Colon (tissue), 2 donors: Measurements from ENCODE around the gene ABHD12B.

ENCODE experiments used
- FAIRE-seq: peaks from 2 replicates; lab custom pipeline; 2012; peaks lifted over from hg19 to GRCh38; lab: Jason Lieb, UNC
- donor health status: control.
- donor health status: control.

Gene ABHD12B

DNA sequence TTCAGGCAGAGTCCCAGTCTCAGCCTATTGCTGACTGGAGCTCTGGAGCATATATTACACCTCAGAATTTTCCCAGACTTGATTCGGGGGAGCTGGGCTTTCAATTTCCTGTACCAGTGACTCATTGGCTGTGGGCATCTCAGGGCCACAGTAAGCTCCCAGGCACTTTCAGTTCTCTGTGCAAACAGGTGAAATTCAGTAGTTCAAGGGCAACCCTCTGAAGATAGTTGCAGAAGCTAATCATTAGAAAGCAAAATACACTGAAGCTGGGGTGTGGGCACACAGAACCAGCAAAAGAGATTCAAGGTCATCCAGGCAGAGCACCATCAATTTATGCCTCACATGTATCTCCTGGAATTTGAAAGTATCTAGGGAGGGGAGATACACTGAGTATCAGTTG is 32.8 kb upstream of the ABHD12B start:
- no peak for FAIRE-seq

DNA sequence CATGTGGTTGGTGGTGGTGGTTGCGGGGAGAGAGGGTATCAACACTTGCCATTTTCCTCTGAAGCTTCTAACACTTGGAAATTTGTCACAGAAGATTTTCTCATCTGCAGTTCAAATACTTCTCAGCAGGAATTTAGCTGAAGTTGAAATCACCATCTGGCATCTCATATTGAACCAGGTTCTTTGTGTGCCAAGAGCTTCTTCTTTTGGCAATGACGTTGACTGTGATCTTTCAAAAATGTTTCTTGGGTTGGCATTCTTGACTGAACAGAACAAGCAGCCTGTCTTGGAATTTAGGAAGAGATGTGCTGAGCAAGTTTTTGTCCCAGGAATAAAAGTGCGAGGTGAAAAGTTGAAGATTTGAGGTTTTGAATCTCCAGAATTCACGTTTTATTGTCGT is 32.2 kb upstream of the ABHD12B start:
- no peak for FAIRE-seq

- FAIRE-seq, result no peak
These were observed 27.5 kb upstream of the ABHD12B start for GRCh38 chr14:50844391-50844790.

GRCh38 chr14:50845166-50845565 is 26.7 kb upstream of the ABHD12B start:
- FAIRE-seq, result no peak

DNA sequence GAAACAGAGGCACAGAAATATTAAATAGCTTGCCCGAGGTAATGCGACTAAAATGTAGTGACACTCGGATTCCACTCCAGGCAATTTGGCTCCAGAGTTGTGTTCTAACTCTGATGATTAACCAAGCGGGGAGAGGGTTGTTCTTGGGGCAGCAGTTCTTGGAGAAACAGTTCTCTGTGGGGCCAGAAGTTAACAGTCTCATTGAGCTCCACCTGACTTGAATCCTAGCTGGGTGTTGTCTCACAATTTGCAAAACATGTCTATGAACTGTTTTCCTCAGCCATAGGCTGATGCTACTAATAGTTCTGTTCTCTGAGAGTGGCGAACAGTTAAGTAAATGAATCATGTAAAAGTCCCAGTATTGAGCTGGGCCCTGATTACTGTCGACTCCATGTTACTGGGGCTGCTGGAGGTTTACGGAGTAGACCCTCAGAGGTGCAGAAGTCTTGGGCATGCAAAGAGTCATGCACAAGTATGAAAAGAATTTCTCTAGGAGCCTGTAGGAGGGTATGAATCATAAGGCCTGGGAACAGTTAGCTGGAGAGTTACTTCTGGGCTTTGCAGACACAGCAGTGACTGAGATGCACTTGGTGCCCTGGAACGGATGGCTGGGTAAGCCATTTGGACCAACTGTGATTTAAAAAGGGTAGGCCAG is 25.5 kb upstream of the ABHD12B start:
- FAIRE-seq, result no peak

DNA sequence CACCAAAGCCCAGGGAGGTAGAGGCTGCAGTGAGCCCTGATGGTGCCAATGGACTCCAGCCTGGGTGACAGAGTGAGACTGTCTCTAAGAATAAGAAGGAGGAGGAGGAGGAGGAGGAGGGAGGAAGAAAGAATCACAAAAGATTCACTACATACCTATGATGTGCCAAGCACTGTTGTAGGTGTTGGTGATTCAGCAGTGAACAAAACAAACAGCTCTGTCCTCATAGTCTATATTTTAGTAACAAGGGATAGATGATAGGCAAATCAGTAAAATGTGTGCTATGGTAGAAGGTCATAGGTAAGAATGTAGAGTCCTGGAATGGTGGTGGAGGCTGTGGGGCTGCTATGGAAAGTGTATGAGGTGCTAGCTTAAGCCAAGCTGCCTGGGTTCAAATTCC is 18.0 kb upstream of the ABHD12B start:
- FAIRE-seq, result no peak

DNA sequence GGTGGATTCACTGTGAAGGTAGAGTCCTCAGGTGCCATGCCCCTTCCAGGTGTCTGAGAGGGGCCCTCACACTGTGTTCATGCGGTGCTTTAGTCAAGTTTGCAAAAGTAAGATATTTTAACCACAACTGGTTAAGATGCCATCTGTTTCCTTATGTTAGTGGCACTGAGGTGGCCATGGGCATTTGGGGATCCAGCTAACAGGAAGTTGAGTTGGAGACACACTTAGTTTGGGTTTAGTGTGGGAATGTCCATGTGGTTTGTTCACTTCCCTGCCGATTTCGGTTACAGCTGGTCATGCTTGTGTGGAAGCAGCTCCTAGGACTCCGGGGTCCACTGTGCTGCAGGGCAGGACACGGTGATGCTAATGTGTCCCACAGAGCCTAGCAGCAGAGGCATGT is 17.3 kb upstream of the ABHD12B start:
- FAIRE-seq, result no peak

- FAIRE-seq, result no peak
These were observed 16.3 kb upstream of the ABHD12B start for GRCh38 chr14:50855558-50855957.

DNA sequence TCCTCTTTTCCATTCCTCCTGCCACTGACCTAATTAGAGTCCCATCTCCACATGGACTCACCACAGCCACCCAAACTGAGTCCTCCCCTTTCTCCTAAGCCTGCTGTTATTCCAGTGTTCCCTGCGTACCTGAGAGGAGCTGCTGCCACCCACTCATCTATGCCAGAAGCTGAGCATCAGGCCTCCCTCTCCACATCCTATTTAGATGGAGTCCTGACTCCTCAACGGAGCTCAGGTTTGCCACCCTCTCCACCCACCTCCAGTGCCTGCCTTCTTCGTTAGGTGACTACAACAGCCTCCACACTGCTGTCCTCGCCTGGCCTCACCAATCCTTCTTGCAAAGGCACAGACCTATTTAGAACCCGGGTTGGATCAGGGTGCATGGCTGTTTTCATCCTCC is 15.2 kb upstream of the ABHD12B start:
- no peak for FAIRE-seq

- no peak for FAIRE-seq
These were observed 12.6 kb upstream of the ABHD12B start for GRCh38 chr14:50859296-50859624.

GRCh38 chr14:50860478-50861086 is 11.3 kb upstream of the ABHD12B start:
- no peak for FAIRE-seq

DNA sequence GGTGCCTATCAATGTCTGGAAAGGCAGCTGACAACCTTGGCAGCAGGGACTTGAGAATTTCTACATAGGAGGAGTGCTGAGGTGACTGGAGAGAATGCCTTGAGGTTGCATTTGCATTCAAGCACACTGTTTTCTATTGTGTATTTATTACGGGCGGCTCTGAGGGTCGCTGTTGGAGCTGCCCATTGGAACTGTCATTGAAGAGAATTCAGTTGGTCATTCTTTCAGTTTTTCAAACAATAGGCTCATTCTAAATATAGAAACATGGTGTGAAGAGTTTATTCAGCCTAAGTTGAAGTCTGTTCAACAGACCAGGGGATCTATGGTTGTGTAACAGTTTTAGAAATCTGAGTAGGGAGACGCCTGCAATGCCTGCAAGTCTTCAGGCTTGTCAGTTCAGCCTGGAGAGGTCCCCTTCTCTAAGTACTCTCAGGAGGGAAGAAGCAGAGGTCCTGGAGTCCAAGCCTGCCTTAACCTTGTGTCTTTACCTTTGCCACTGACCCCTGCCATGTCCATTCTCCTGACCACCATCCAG is 9.8 kb upstream of the ABHD12B start:
- no peak for FAIRE-seq

GRCh38 chr14:50864237-50864636 is 7.6 kb upstream of the ABHD12B start:
- FAIRE-seq, result no peak

- FAIRE-seq, result no peak
These were observed 6.9 kb upstream of the ABHD12B start for GRCh38 chr14:50864946-50865345.

DNA sequence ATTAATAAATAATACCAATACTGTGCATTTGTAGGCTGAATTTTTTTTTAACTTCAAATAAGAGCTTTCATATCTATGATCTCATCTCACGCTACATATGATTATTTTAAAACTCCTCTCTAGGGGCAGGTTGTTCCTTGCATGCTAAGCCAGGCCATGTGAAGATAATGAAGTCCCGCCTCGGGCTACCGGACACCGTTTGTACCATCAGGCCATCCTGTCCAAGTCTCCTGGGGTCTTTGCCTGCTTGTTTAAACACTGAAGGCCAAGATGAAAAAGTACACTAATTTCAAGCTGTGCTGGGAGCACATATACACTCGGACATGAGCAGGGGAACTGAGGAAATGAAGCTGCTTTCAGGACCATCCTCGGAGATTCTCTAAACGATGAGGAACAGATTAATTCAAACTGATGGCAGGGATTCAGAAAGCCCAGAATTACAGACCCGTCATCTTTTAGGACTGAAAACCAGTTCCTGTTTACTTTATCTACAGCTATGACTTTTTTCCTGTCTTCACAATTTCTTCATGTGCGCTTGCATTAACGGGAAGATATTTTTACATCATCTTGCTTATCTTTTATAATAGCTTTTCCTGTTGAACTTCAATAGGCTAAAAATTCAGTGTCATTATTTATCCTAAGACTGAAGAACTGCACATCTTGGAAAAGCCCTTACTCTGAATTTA is 6.3 kb upstream of the ABHD12B start:
- no peak for FAIRE-seq

GRCh38 chr14:50871228-50871627 is 625 bp upstream of the ABHD12B start:
- no peak for FAIRE-seq

GRCh38 chr14:50874757-50875156 is 2.9 kb downstream of the ABHD12B start:
- no peak for FAIRE-seq

DNA sequence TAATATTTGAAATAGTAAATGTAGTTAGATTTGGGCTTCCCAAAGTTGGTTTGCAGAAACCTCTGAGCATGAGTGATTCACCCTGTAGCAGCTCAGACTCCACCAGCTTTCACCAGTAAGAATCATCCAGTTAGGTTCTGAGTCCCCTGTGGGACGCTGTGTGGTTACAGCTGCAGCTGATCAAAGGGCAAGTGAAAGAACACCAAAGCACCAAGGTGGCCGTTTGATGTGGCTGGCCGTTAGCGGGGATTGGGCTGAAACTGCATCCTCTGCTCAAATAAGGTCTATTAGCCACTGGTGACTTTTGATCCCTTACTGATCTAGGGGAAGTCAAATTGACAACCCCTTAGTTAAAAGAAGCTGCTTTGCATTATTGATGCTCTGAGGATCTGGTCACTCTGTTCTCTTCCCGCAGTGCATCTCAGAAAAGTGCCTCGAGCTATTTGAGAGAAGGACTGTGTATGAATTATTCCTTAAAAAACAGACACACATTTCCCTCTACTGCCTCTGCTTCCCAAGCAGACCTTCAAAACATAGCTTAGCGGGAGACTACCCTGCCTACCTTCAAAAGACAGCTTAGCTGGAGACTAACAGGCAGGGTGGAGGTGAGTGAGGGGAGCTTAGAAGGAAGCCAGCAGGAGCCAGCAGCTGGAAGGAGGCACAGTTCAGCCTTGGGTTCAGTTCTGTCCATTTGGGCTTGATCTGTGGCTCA is 3.7 kb downstream of the ABHD12B start:
- no peak for FAIRE-seq

- FAIRE-seq, result no peak
These were observed 11.3 kb downstream of the ABHD12B start for GRCh38 chr14:50882932-50883826.

- no peak for FAIRE-seq
These were observed 12.0 kb downstream of the ABHD12B start for GRCh38 chr14:50883827-50884197.

GRCh38 chr14:50887476-50887875 is 15.6 kb downstream of the ABHD12B start:
- FAIRE-seq, result no peak

DNA sequence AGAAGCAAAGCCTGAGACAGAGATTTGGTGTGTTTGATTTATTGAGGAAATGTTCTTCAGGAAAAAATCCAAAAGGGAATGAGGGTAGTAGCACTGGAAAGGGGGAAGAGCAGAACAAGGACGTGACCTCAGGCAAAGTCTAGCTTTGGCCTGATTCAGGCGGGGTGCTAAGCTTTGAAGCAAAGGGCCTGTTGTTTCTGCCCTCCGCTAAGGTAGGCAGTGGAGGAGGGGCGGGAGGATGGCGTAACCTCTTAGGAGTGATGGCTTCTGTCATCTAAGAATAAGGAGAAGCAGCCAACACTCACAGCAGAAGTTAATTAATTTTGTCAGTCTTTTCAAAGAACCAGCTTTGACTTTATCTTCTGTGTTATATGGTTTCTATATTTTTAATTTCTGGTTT is 20.4 kb downstream of the ABHD12B start:
- no peak for FAIRE-seq
